ENCODE measurements around the gene LRMDA. TPM values are rescaled to one million over a fixed set of nuclear protein-coding genes. Genes with fewer than 3 reads are reported as not detected.

Gene LRMDA
- total and polyA plus RNA-seq, 2 of the 13 experiments (the other 11 are each of a cell fraction or from before 2014, with no cell fraction given), result 13.4 to 22.0 TPM

- CTCF ChIA-PET (ENCODE audit: low intra/inter-chr PET ratio, low total read pairs), result no interaction called here
Measured at GRCh38 chr10:76317078-76317477, 885.7 kb downstream of the LRMDA start.

More at GRCh38 chr10:76317078-76317477, 885.7 kb downstream of the LRMDA start:
- WGBS (ENCODE audit: low lambda C conversion rate), result 73% methylated on average over 4 of the region's 4 CpGs
- H3K27ac ChIP-seq (ENCODE audit: extremely low read length, insufficient read depth, low read length), result no peak overlapping the region
- POLR2A ChIA-PET, result no interaction called here
- in situ Hi-C loops (cut with HindIII; ENCODE audit: extremely low pct_ligation_motif_present, low pct_unique_long_range_greater_than_20kb), result loop anchor here (25.0 kb wide), 1 partner anchor 1030 kb away; no protein-coding TSS in a partner anchor
- no peaks in the 10 kb centered on the region for H3K36me3 ChIP-seq (replicated peaks in 1 of 2; ENCODE audit: control insufficient read depth in 1 of 2, insufficient read depth in 2 of 2, low read length in 2 of 2)
- no peaks in the 10 kb centered on the region for H3K4me1 ChIP-seq (ENCODE audit: insufficient read depth, low read length)
- H2AFZ ChIP-seq (ENCODE audit: low read length), result no peak overlapping the region
- no peak for TF ChIP-seq TMF1 (CRISPR knock-in tag; IDR thresholded peaks at IDR 0.05; ENCODE audit: low read depth)
- no peak for TF ChIP-seq ARNT (IDR thresholded peaks at IDR 0.05)
- TF ChIP-seq JUN (CRISPR knock-in tag; IDR thresholded peaks at IDR 0.05), result no peak
- TF ChIP-seq ZNF646 (CRISPR knock-in tag; IDR thresholded peaks at IDR 0.05), result no peak
- no peak for TF ChIP-seq NCOA2 (CRISPR knock-in tag; IDR thresholded peaks at IDR 0.05)
- no peak for TF ChIP-seq ZEB1 (IDR thresholded peaks at IDR 0.05; ENCODE audit: insufficient replicate concordance, low read depth)
- no peak for TF ChIP-seq ZFY (CRISPR knock-in tag; IDR thresholded peaks at IDR 0.05)
- TF ChIP-seq ZNF24 (IDR thresholded peaks at IDR 0.05), result no peak
- no peak for TF ChIP-seq GFI1 (CRISPR knock-in tag; IDR thresholded peaks at IDR 0.05; ENCODE audit: borderline replicate concordance)
- no peak for TF ChIP-seq ZNF883 (CRISPR knock-in tag; IDR thresholded peaks at IDR 0.05; ENCODE audit: not compliant biosample characterization)
- TF ChIP-seq TRIM22 (IDR thresholded peaks at IDR 0.05), result no peak
- TF ChIP-seq, protein P1, sequence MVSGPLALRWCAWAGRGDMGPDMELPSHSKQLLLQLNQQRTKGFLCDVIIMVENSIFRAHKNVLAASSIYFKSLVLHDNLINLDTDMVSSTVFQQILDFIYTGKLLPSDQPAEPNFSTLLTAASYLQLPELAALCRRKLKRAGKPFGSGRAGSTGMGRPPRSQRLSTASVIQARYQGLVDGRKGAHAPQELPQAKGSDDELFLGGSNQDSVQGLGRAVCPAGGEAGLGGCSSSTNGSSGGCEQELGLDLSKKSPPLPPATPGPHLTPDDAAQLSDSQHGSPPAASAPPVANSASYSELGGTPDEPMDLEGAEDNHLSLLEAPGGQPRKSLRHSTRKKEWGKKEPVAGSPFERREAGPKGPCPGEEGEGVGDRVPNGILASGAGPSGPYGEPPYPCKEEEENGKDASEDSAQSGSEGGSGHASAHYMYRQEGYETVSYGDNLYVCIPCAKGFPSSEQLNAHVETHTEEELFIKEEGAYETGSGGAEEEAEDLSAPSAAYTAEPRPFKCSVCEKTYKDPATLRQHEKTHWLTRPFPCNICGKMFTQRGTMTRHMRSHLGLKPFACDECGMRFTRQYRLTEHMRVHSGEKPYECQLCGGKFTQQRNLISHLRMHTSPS (CRISPR knock-in tag; IDR thresholded peaks at IDR 0.05; ENCODE audit: low read depth), result no peak
- no peak for TF ChIP-seq SNAI1 (CRISPR knock-in tag; IDR thresholded peaks at IDR 0.05; ENCODE audit: borderline replicate concordance)
- no peak for TF ChIP-seq KLF13 (CRISPR knock-in tag; IDR thresholded peaks at IDR 0.05)
- H3K9me3 ChIP-seq (ENCODE audit: low read length), result no peaks in the 10 kb centered on the region
- no TSS peak for BruUV-seq (replicated peaks)
- H4K20me1 ChIP-seq (ENCODE audit: insufficient read depth, low read length), result no peaks in the 10 kb centered on the region
- H3K79me2 ChIP-seq (ENCODE audit: insufficient read depth, low read length), result no peaks in the 10 kb centered on the region
- no peak overlapping the region for H3K9ac ChIP-seq (ENCODE audit: insufficient read depth, low read depth, low read length)
- ATAC-seq, result no peak
- DNase-seq (ENCODE audit: low spot score), result no peak
- no peak for FAIRE-seq
- H3K4me3 ChIP-seq (replicated peaks in 1 of 3; ENCODE audit: insufficient read depth in 1 of 3, low read depth in 2 of 3, low read length in 3 of 3), result no peak overlapping the region
- intact Hi-C loops (cut with micrococcal nuclease; ENCODE audit: unreplicated experiment), result loop anchor here (10.0 kb wide), 1 partner anchor 228 kb away; no protein-coding TSS in a partner anchor
- H3K4me2 ChIP-seq (ENCODE audit: low read depth, low read length), result no peak overlapping the region
- no peaks in the 10 kb centered on the region for H3K27me3 ChIP-seq (ENCODE audit: control insufficient read depth in 1 of 2, insufficient read depth in 2 of 2, low read length in 2 of 2)

Measured in HepG2 (cell line).